Ascending aorta (tissue), 2 donors: ENCODE measurements around the gene HRAS. TPM values are rescaled to one million over a fixed set of nuclear protein-coding genes. Genes with fewer than 3 reads are reported as not detected.

ENCODE experiments used
- DNase-seq, 2 donors: peaks; one replicate each; pipeline ENCODE4 v3.0.0-alpha.2; 2019; ENCODE audit warnings: low spot score in 2 of 2
- H3K27ac ChIP-seq, 2 donors: fragments of 200-600 bp; sonication (generic); one replicate each; pipeline ENCODE4 v1.5.1; 2016 to 2017; ENCODE audit warnings: mild to moderate bottlenecking in 1 of 2
- H3K27me3 ChIP-seq: fragments of 200-600 bp; sonication (generic); one replicate; pipeline ENCODE4 v1.5.1; 2017
- H3K36me3 ChIP-seq, 2 donors: fragments of 200-600 bp; sonication (generic); one replicate each; pipeline ENCODE4 v1.5.1; 2016
- H3K4me1 ChIP-seq, 2 donors: fragments of 200-600 bp; sonication (generic); one replicate each; pipeline ENCODE4 v1.5.1; 2016 to 2017; ENCODE audit warnings: mild to moderate bottlenecking in 1 of 2
- H3K4me3 ChIP-seq, 2 donors: fragments of 200-600 bp; sonication (generic); one replicate each; pipeline ENCODE4 v1.5.1; 2016 to 2017; ENCODE audit warnings: mild to moderate bottlenecking in 1 of 2
- H3K9me3 ChIP-seq, 2 donors: fragments of 200-600 bp; sonication (generic); one replicate each; pipeline ENCODE4 v1.5.1; 2016
- intact Hi-C: fragments of 100-400 bp; cut with DNase I; formaldehyde crosslinking; loops from one replicate; pipeline ENCODE4 v1.15.1; 2023
- total RNA-seq: library from RNA; depleted of rRNA; stranded (reverse); fragments of >200 nt; gene quantifications from one replicate; pipeline ENCODE4 v1.1.0, GENCODE V29; 2016
- TF ChIP-seq, protein P1 (sequence below), 3 experiments: fragments of 200-600 bp in 2 of 3; fragments of 450-650 bp in 1 of 3; sonication (generic) in 2 of 3; IDR thresholded peaks; one replicate each; pipeline ENCODE4 v1.5.1; 2016 to 2019; ENCODE audit warnings: antibody characterized with exemption in 3 of 3, mild to moderate bottlenecking in 1 of 3, moderate library complexity in 1 of 3

The HRAS gene
- total RNA-seq, 1 donor from 2014 or later: 21.6 TPM

DNA sequence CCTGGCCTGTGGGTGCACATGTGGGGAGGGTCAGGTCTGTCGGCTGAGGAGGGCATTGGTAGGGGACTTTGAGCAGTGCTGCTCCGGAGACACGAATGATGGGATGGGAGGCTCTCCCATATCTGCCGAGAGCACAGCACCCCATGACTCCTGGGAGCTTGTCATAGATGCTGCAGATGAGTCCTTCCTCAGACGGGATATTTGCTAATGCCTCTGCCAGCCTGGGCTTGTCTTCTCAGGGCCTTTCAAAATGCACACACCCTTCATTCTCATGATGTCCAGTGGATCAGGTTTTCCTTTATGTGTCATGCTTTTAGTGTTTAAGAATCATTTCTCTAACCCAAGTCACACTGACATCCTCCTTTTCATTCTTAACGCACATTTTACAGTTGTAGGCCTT lies 20.2 kb downstream of the HRAS start:
- Histone ChIP-seq H3K4me3 (no peak overlapping the region), H3K36me3 (peaks cover 4 to 14% of the 10 kb centered on the region in 2 donors), H3K9me3 (no peaks in the 10 kb centered on the region), H3K27me3 (no peaks in the 10 kb centered on the region), H3K4me1 (peaks cover 2 to 3% of the 10 kb centered on the region in 2 donors), H3K27ac (no peak overlapping the region)
- TF ChIP-seq, protein P1, sequence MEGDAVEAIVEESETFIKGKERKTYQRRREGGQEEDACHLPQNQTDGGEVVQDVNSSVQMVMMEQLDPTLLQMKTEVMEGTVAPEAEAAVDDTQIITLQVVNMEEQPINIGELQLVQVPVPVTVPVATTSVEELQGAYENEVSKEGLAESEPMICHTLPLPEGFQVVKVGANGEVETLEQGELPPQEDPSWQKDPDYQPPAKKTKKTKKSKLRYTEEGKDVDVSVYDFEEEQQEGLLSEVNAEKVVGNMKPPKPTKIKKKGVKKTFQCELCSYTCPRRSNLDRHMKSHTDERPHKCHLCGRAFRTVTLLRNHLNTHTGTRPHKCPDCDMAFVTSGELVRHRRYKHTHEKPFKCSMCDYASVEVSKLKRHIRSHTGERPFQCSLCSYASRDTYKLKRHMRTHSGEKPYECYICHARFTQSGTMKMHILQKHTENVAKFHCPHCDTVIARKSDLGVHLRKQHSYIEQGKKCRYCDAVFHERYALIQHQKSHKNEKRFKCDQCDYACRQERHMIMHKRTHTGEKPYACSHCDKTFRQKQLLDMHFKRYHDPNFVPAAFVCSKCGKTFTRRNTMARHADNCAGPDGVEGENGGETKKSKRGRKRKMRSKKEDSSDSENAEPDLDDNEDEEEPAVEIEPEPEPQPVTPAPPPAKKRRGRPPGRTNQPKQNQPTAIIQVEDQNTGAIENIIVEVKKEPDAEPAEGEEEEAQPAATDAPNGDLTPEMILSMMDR (IDR thresholded peaks at IDR 0.05): no peak
- no peak for DNase-seq
- intact Hi-C loops: no loop called here

DNA sequence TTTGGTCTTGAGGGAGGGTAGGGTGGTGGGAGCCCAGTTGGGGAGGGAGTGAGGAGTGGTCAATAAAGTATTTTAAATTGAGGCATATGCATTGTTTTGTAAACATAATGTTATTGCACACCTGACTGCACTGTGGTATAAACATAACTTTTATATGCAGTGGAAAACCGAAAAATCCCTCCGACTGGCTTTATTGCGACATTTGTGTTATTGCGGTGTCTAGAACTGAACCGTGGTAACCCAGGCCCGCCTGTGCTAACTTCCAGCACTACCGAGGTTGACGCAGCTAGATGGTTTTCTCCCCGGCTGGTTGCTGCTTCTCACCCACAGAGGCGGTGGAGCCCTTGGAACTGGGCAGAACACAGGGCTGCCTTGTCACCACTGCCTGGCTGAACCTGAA lies 20.8 kb downstream of the HRAS start:
- Histone ChIP-seq H3K4me3 (no peak overlapping the region), H3K27ac (no peak overlapping the region), H3K9me3 (no peaks in the 10 kb centered on the region), H3K27me3 (no peaks in the 10 kb centered on the region), H3K4me1 (peaks cover 2 to 3% of the 10 kb centered on the region in 2 donors), H3K36me3 (peaks cover 8 to 17% of the 10 kb centered on the region in 2 donors)
- TF ChIP-seq, protein P1 (IDR thresholded peaks at IDR 0.05): no peak
- intact Hi-C loops: no loop called here
- peak in 1 of 2 donors; percentile 56 for DNase-seq

DNA sequence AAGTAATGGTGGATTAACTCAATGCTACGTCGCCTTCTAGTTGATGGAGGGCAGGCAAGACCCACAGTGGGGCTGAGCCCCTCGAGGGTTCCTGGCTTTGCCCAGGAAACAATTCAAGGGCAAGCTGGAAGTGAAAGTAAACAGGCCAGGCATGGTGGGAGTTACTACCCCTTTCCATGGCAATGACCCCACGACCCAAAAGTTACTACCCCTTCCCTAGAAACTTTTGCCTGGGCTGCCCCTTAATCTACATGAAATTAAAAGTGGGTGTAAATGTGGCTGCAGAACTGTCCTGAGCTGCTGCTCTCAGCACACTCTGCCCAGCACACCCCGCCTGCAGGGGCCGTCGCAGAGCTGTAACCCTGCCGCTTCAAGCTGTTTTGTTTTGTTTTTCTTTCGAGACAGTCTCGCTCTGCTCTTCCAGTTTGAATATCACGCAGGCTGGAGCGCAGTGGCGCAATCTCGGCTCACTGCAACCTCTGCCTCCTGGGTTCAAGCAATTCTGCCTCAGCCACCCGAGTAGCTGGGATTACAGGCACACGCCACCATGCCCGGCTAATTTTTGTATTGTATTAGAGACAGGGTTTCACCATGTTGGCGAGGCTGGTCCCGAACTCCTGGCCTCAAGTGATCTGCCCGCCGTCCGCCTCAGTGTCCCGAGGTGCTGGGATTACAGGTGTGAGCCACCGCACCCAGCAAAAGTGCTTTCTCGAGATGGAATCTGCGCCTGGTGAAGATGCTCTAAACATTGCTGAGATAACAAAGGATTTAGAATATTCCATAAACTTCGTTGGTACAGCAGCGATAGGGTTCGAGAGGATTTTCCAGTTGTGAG lies 22.4 kb downstream of the HRAS start:
- Histone ChIP-seq H3K9me3 (no peaks in the 10 kb centered on the region), H3K27me3 (no peaks in the 10 kb centered on the region), H3K4me3 (no peak overlapping the region), H3K4me1 (peaks cover 0 to under 1% of the 10 kb centered on the region in 2 donors), H3K27ac (no peak overlapping the region), H3K36me3 (peaks cover 8 to 23% of the 10 kb centered on the region in 2 donors)
- TF ChIP-seq, protein P1 (IDR thresholded peaks at IDR 0.05): no peak
- intact Hi-C loops: no loop called here
- no peak for DNase-seq

DNA sequence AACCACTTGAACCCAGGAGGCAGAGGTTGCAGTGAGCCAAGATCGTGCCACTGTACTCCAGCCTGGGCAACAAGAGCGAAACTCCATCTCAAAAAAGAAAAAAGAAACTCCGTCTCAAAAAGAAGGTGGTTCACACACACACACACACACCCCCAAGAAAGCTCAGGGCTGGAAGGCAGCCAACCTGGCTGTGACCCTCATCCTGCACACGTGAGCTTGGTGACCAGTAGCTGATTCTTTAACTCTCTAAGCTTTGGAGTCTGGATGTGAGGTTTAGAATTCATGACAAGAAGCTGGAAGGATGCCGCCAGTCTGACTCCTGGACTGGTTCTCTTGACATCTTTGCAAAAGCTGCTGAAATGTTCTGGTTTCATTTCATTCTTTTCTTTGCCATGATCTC lies 26.4 kb downstream of the HRAS start:
- intact Hi-C loops: loop anchor here (5.0 kb wide), 2 partner anchors 202 to 1063 kb away; partner anchors contain the start of genes DUSP8 and IFITM2
- Histone ChIP-seq H3K4me1 (peaks cover 15 to 22% of the 10 kb centered on the region in 2 donors), H3K27me3 (no peaks in the 10 kb centered on the region), H3K4me3 (no peak overlapping the region), H3K27ac (no peak overlapping the region), H3K36me3 (peaks cover 8 to 18% of the 10 kb centered on the region in 2 donors), H3K9me3 (no peaks in the 10 kb centered on the region)
- TF ChIP-seq, protein P1 (IDR thresholded peaks at IDR 0.05): no peak
- DNase-seq: no peak

DNA sequence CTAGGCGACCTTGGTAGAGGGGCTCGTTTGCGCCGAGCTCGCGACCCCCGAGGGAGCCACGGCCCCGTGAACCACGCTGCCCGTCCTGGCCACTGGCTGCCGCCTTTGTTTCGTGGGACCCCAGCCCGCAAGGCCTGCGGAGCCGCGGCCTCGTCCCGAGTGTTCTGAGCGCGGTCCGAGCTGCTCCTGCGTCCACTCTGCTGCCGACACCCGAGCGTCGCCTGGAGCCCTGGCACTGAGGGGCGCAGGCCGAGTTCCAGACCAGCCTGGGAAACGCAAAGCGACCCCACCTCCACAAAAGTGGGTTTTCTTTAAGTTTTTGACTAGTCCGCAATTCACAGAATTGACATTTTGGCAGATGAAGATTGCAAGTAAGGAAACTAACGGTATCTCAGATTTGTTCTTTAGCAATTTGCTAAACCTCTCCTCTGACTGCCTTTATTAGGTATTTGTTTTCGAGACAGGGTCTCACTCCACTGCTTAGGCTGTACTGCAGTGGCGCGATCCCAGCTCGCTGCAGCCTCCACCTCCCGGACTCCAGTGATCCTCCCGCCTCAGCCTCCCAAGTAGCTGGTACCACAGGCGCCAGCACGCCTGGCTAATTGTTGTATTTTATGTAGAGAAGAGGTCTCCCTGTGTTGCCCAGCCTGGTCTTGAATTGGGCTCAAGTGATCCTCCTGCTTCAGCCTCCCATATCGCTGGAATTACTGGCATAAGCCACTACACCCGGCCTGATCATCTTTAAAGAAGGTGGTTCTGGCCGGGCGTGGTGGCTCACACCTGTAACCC lies 27.5 kb downstream of the HRAS start:
- Histone ChIP-seq H3K27ac (peak overlapping the region; percentile 99 to 100), H3K27me3 (no peaks in the 10 kb centered on the region), H3K4me3 (peak overlapping the region; percentile 83 to 85), H3K4me1 (peaks cover 15 to 33% of the 10 kb centered on the region in 2 donors), H3K9me3 (no peaks in the 10 kb centered on the region), H3K36me3 (peaks cover 8 to 18% of the 10 kb centered on the region in 2 donors)
- TF ChIP-seq, protein P1 (IDR thresholded peaks at IDR 0.05): no peak
- DNase-seq: peak in 1 of 2 donors; percentile 65
- intact Hi-C loops: loop anchor here (1.0 to 5.0 kb wide), 7 partner anchors 10 to 1064 kb away; partner anchors contain the start of genes DUSP8, HRAS, IFITM2 and PHRF1
